Measurements from ENCODE around the gene ACTG2.
"Not testable (repeated sequence)": the region's sequence is repeated elsewhere in the genome, so short reads cannot be mapped to it uniquely, and the experiment has no call there.

The ACTG2 gene

DNA sequence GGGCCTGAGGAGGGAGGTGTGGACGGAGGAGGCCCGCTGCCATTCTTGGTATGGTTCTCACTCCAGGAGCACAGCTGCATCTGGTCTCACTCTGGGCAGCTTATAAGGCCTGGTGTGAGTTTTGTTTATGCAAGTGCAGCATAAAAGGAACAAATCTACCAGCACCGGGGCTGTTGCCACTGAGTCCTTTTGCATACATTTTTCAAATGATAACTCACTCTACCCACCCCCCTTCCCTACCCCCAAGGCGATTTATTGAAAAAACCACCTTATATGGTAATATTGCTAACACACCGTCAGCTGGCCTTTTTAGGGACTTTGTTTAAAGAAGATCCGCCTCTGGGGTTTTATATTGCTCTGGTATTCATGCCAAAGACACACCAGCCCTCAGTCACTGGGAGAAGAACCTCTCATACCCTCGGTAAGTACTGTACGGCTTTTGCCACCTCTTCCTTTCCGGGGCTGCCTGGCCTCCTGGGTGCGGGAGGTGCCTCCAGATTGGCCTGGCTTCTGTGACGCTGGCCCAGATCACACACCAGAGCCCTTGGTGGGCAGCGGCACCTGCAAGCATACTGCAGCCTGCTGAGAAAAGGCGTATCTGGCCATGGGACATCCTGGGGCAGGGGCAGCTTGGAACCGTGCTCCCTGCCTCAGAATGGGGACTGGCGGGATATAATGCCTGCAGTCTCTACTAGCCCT is at the start of gene ACTG2:
Gene ACTG2 (plus strand): TSS at position 378 of the 699 bp plus-strand sequence. CDS start 8,304 bp downstream, outside the sequence.
- DNase-seq (ENCODE audit: extremely low read depth in 1 of 2, low read depth in 1 of 2): no peak

DNA sequence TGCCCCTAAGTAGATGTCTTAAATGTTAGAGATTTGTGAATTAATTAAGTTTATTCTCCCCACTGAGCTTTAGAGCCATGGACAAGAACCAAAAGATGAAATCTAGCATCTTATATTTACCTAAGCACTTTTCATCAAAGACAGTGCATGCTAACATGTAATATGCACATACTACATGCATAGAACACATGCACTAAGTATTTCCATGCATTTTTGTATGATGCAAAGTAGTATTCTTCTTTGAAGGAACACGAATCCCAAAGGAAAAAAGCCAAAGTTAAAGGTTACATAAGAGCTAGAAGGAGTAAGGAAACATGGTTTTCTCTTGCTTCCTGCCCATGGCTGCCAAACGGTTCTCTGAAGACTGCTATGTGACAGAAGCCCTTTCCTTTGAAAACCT is 48.7 kb upstream of the ACTG2 start:
- no peak for DNase-seq (ENCODE audit: extremely low read depth in 1 of 2, low read depth in 1 of 2)

DNA sequence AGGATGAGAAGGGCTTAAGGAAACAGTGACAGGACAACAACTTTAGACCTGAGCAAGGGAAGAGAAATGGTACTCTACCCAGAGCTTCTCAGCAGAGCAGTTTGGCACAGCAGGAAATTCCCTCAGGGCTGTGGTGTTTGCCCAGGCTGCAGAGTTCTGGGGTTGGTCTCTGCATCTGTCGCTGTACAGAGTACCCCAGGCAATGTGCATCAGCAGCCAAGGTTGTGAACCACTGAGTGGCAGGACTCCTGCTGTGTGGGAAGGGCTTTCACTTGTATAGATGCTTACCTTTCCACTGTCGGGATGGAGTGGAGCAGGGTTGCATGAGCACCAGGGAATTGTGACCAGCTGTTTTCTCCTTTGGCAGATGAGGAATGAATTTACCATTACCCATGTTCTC is 42.8 kb upstream of the ACTG2 start:
- DNase-seq (ENCODE audit: extremely low read depth in 1 of 2, low read depth in 1 of 2): no peak

DNA sequence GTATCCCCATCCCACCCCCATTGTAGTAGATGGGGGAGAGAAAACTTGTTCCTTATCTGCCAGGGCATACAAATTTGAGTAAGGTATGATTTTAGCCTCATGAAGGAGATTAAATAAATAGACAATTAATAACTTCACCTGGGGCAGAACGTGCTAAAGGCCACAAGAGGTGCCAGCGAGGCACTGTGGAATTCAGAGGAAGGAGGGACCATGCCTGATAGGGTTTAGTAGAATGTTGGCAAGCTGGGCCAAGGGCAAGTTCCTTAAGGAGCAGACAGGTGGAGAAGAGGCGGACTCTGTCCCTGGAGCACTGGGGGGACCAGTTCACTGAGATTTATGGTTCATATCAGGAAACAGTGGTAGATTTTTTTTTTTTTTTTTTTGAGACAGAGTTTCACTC is 41.5 kb upstream of the ACTG2 start:
- DNase-seq (ENCODE audit: extremely low read depth in 1 of 2, low read depth in 1 of 2): no peak

DNA sequence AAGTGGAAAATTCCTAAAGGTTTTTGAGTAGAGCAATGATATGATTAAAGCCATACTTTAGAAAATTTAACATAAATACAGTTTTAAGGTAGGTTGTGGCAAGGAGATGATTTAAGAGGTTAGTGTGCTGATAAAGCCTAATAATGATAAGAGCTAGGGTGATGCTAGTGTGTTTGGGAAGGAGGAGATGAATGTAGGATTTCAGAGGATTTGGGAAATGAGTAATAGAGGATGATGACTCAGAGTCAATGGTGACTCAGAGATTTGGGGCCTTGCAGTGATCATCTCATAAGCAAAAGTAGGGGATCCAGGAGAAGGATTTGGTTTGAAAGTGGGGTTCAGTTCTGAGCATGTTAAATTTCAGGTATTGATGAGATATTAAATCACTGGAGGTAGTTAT is 40.8 kb upstream of the ACTG2 start:
- no peak for DNase-seq (ENCODE audit: extremely low read depth in 1 of 2, low read depth in 1 of 2)

DNA sequence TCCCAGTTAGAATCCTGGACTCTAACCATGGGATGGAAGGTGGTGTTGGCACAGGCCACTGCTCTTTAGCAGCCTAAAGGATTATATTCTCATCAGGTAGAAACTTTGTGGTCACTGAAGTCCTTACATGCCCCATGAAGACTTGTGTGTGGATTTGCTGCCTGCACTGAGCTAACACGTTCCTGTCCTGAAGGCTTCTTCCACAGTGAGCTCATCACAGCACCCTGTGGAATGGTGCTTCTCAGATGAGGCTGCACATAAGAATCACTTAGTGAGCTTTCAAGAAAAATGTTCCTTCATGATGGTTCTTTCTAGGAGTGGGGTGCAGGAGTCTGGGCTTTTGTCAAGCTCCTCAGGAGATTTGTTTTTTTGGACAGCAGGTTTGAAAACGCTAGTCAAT is 37.3 kb upstream of the ACTG2 start:
- no peak for DNase-seq (ENCODE audit: extremely low read depth in 1 of 2, low read depth in 1 of 2)

DNA sequence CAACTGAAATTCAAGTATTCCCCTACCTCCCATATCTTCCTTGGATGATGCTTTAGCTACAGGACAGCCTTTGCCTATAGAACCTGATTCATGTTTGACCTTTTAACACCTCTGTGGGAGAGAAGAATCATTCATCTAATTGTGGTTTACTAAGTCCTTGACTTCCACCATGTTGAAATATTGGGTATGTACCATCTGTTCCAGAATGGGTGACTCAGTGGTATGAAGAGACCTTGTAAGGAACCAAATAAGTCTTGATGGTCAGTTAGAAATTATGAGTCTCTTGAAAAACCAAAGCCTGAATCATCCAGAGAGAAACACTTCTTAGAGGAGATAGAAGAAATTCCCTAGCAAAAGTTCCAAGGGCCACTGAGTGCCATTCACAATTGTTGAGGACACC is 36.6 kb upstream of the ACTG2 start:
- no peak for DNase-seq (ENCODE audit: extremely low read depth in 1 of 2, low read depth in 1 of 2)

DNA sequence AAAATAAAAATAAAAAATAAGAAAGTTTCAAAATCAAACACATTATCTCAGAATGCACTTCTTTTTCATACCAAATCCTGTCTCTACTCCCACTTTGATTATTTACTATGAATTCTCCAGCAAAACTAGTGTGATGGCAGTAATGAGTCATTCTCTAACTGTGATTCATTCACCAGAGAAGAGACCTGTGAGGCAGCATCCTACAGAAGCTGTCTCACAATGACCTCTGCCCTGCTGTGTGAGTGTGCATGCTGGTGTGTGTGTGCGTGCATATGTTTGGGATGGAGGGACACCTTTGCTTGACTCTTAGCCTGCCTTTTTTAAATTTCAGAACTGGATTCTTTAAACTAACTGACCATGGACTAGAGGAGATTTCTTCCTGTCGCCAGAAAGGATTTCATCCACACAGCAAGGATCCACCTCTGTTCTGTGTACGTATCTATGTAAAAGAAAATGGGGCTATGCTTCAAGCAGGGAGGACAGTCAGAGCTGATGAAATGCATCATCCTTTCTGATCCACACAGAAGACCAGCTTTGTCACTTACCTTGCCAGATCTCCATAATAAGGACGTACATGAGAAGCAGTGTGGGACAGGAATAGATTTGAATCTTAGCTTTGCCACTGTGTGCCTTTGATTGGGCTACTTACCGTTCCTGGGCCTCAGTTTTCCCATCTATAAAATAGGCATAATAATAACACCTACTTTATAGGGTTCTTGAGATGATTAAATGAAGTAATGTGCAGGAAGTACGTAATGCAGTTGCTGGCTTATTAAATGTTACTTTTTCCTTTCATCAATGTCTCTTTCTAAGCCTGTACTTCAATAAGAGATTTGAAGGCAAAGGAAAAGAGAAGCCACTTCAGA is 32.9 kb upstream of the ACTG2 start:
- DNase-seq (ENCODE audit: extremely low read depth in 1 of 2, low read depth in 1 of 2): peak in 1 of 2 donors; percentile 39

DNA sequence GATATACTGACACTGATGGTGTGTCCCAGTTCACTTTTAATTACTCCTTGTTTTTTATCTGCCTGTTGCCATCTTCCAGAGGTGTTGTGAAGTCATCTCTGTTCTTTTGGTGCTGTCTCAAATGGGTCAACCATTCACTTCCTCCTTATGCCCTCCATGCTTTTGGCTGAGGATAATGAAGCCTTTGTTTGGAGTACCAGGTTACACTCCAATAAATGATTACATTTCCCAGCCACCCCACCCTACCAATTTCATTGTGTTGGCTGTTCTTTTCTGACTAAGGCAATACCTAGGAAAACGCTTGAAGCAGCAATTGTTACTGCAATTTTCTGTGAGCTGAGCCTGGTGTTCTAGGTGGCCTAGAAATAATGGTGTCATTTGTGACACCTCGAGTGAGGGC is 29.8 kb upstream of the ACTG2 start:
- DNase-seq (ENCODE audit: extremely low read depth in 1 of 2, low read depth in 1 of 2): no peak

DNA sequence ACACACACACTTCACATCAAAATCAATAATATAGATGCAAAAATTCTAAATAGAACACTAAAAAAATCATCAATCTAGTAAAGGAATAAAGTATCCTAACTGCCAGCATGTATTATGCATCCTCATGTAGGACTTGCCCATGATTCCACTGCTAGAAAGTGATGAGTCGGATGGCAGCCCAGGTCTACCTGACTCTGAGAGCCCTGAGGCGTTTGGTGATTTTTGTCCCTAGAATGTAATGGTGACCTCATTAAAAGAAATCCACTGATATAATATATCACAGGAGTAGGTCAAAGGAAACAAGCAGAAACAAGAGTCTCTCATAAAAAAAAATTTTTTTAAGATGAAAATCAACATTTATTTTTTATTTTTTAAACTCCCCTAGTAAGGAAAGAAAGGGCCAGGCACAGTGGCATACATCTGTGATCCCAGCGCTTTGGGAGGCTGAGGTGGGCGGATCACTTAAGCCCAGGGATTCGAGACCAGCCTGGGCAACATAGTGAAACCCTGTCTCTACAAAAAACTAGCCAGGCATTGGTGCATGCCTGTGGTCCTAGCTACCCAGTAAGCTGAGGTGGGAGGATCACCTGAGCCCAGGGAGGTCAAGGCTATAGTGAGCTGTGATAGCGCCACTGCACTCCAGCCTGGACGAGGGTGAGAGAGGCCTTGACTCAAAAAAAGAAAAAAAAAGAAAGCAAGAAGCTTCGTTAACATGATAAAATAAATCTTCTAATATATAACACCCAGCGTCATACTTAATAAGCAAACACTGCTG is 24.4 kb upstream of the ACTG2 start:
- no peak for DNase-seq (ENCODE audit: extremely low read depth in 1 of 2, low read depth in 1 of 2)

DNA sequence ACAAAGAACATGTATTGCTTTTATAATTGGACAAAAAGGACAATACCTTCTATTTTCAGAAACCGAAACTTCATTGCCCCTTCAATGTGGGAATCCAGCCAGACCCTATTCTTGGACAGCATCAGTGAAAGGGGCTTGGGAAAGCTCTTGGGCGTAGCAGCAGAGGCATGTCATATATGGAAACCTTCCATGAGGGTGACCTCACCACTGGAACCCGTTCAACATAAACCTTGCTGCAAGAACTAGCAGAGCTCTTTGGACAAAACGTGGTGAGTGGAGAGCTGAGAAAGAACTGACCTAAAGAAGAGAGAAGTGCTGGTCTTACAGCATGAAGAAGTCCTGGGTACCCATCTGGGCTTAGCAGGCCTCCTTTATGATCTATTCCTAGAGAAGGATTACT is 22.7 kb upstream of the ACTG2 start:
- DNase-seq (ENCODE audit: extremely low read depth in 1 of 2, low read depth in 1 of 2): no peak

DNA sequence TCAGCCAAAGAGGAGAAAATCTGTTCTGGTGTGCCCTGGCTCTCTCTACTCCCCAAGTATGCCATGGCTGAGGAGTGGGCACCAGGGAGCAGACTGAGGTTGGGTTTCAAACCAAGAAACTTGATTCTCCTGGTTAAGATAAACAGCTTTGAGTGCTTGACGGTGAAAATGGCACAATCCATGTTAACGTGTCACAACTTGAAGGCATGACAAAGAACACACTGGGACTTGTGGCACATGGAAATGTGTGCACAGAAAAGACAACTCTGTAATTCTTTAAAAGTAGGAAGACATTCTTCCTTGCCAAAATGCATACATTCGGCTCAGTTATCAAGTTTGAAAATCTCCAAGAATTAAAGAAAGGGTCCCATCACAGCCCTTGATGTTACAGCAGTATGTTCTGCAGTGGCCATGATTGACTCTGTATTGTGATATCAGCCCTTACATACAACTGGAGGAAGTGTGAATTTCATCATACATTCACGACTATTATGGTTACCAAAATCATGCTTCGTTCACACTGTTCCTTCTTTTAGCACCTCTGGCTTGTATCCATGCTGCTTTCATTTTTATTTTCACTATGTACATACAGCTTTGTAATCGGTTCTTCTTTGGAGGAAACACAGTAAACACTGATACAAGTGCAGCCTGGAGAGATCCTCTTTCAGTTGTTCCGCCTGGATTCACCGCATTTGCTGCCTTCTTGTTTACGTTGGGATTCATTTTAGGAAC is 15.6 kb upstream of the ACTG2 start:
- no peak for DNase-seq (ENCODE audit: extremely low read depth in 1 of 2, low read depth in 1 of 2)

DNA sequence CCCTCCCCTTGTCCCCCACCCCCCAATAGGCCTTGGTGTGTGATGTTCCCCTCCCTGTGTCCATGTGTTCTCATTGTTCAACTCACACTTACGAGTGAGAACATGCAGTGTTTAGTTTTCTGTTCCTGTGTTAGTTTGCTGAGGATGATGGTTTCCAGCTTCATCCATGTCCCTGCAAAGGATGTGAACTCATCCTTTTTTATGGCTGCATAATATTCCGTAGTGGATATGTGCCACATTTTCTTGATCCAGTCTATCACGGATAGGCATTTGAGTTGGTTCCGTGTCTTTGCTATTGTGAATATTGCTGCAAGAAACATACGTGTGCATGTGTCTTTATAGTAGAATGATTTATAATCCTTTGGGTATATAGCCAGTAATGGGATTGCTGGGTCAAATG is 14.8 kb upstream of the ACTG2 start:
- DNase-seq (ENCODE audit: extremely low read depth in 1 of 2, low read depth in 1 of 2): not testable (repeated sequence)

DNA sequence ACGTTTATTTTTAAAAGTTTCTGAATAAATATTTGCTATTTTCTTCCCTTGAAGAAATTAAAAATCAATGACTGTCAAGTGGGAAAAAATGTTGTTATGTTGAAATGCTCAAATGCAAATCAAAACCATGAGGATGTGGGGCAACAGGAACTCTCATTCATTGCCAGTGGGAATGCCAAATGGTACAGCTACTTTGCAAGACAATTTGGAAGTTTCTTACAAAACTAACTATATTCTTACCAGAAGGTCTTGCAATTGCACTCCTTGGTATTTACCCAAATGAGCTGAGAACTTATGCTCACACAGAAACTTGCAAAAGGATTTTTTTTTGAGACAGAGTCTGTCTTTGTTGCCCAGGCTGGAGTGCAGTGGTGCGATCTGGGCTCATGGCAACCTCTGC is 7.4 kb upstream of the ACTG2 start:
- no peak for DNase-seq (ENCODE audit: extremely low read depth in 1 of 2, low read depth in 1 of 2)

DNA sequence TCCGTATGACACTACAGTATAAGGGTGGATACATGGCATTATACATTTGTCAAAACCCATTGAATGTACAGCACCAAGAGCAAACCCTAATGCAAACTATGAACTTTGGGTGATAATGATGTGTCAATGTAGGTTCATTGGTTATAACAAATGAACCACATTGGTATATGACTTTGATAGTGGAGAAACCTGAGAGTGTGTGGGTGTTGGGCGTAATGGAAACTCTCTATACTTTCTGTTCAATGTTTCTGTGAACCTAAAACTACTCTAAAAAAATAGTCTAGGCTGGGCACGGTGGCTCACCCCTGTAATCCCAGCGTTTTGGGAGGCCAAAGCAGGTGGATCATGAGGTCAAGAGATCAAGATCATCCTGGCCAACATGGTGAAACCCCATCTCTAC is 6.5 kb upstream of the ACTG2 start:
- DNase-seq (ENCODE audit: extremely low read depth in 1 of 2, low read depth in 1 of 2): peak in 1 of 2 donors; percentile 49

DNA sequence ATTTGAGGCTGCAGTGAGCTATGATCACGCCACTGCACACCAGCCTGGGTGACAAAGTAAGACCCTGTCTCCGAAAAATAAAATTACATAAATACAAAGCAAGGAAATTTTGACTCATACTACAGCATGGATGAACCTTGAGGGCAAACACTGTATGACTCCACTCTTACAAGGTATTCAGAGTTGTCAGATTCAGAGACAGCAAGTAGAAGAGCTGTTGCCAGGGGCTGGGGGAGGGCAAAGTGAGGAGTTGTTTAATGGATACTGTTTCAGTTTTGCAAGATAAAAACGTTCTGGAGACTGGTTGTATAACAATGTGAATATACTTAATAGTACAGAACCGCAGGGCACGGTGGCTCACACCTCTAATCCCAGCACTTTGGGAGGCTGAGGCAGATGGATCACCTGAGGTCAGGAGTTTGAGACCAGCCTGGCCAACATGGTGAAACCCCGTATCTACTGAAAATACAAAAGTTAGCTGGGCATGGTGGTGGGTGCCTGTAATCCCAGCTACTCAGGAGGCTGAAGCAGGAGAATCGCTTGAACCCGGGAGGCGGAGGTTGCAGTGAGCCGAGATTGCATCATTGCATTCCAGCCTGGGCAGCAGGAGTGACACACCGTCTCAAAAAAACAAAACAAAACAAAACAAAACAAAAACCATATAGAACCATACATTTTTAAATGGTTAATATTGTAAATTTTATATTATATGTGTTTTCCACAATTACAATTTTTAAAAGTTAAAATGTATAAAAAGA is 5.0 kb upstream of the ACTG2 start:
- not testable (repeated sequence) for DNase-seq (ENCODE audit: extremely low read depth in 1 of 2, low read depth in 1 of 2)

DNA sequence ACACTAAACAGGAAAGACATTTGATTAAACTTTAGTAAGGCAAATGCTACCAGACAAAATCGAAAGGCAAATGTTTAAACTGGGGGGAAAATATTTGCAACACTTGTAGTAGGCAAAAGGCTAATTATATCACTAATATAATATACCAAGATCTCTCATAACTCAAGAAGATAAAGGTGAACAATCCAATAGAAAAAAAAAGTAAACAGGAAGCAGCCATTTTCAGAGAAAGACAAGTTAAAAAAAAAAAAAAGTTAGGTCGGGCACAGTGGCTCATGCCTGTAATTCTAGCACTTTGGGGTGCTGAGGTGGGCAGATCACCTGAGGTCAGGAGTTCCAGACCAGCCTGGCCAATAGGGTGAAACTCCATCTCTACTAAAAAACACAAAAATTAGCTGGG is 4.4 kb upstream of the ACTG2 start:
- DNase-seq (ENCODE audit: extremely low read depth in 1 of 2, low read depth in 1 of 2): no peak

DNA sequence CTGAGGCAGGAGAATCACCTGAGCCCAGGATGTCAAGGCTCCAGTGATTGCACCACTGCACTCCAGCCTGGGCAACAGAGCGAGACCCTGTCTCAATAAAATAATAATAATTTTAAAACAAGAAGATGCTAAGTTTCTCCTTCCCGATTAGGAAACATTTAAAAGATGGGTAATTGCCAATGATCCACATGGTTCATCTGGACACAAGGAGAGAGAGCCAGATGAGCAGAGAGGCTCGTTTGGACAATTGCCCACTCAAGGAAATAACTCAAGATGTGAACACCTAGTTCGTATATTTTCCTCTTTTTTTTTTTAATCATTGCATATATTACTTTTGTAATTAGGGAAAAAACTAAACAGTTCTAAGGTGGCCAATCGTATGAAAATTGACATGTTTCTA is 3.6 kb upstream of the ACTG2 start:
- DNase-seq (ENCODE audit: extremely low read depth in 1 of 2, low read depth in 1 of 2): no peak

DNA sequence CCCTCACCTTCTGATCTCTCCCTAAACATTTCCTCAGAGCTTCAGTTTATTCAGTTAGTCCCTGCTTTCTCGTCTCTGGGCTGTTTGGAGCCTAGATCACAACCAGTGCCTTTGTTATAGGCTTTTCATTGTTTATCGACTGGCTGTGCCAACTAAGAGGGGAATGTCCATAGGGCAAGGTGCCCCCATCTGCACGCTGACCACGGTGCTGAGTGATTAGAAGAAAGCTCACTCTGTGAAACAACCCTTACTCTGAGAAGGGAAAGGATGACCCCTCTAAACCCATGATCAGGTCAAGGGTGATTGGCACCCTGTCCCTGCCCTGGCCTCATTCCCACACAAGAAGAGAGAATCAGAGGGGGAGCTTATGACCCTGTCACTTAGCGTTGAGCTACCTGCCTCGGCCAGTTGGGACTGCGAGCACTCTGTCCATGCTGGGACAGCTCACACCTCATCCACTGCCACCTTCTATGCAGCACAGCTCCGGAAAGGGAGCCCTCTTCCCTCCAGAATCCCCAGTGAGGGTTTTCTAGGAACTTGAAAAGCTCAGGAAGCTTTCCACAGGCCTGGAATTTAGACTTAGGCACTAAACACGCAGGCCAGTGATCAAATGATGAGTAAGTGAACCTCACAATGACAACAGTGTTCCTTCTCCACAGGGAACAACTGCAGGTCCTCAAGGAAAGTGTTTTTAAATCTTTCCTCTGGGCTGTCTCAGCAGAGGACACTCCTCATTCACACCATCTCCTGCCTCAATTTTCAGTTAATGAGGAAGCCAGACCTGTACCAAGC is 2.3 kb upstream of the ACTG2 start:
- DNase-seq (ENCODE audit: extremely low read depth in 1 of 2, low read depth in 1 of 2): no peak

All from stimulated activated CD8-positive, alpha-beta memory T cell treated with anti-CD3 and anti-CD28 coated beads, Interleukin-7, amount 100 ng/mL, for 48 hours (primary cell).